NT2/D1 (cell line): ENCODE data around the gene MACF1.

Source experiments
- DNase-seq: peaks from one replicate; pipeline ENCODE4 v3.0.0-alpha.2; 2011; ENCODE audit warnings: low read depth, low spot score
- H3K27me3 ChIP-seq: 2 replicates; pipeline ENCODE4 v1.6.0; 2011; ENCODE audit warnings: mild to moderate bottlenecking; ENCODE audit not compliant: insufficient read length, insufficient read depth
- H3K36me3 ChIP-seq: 2 replicates; pipeline ENCODE4 v1.6.1; 2011; ENCODE audit warnings: mild to moderate bottlenecking, low read length, mixed read lengths; ENCODE audit not compliant: insufficient read depth, insufficient read length
- H3K4me1 ChIP-seq: 2 replicates; pipeline ENCODE4 v1.5.1; 2011; ENCODE audit not compliant: insufficient read depth, insufficient read length
- H3K4me3 ChIP-seq: 2 replicates; pipeline ENCODE4 v1.5.1; 2011; ENCODE audit warnings: low read depth; ENCODE audit not compliant: insufficient read length
- H3K9ac ChIP-seq: 2 replicates; pipeline ENCODE4 v1.6.0; 2011; ENCODE audit warnings: low read depth; ENCODE audit not compliant: insufficient read length
- H3K9me3 ChIP-seq: 2 replicates; pipeline ENCODE4 v1.5.1; 2011; ENCODE audit warnings: mild to moderate bottlenecking, low read length; ENCODE audit not compliant: insufficient read depth
- SUZ12 ChIP-seq: IDR thresholded peaks from 2 replicates; pipeline ENCODE4 v1.6.1; 2011; ENCODE audit not compliant: insufficient read length, insufficient read depth; ENCODE audit errors: extremely low read depth
- YY1 ChIP-seq: IDR thresholded peaks from 2 replicates; pipeline ENCODE4 v1.6.1; 2011; ENCODE audit not compliant: insufficient read length, insufficient read depth
- ZNF274 ChIP-seq: IDR thresholded peaks from 2 replicates; pipeline ENCODE4 v1.6.1; 2011; ENCODE audit warnings: mild to moderate bottlenecking, low read depth, low read length

MACF1 gene

DNA sequence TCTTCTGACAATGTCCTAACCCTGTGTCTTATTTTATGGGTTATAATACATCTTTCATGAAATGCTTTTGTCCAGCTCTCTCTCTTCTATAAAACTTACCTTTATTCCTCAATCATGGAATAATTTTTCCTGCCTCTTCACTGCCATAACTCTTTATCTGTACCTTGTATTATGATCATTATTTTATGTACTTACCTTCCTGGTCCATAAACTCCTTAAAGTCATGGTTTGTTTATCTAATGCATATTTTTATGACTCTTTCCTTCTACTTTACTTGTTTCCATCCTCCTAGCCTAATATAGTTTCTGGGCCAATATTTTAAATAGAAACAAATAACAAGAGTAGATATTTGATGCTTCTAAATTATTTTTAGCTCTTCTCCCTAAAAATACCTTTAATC is 221.1 kb downstream of the MACF1 start:
- Histone ChIP-seq H3K36me3 (peaks cover 83% of the 10 kb centered on the region), H3K4me1 (no peaks in the 10 kb centered on the region)
- TF ChIP-seq ZNF274 (no peak), SUZ12 (no peak), YY1 (no peak)

DNA sequence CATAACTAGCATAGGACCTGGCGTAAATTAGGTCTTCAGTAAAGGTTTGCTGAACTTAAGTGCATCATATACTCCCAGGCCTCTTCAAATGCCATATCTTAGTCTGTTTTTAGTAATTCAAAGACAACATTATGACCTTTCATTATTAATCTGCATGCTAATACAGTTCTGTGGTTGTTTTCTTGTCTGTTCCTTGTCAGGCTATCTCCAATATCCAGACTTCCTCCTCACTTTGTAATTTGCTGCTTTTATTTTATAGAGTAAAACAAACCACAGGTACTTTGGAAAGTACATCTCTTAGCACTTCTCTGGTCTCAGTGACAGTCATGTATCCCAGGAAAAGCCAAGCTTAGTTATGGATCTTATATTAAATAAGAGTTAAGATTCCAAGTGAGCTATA is 221.9 kb downstream of the MACF1 start:
- no peak for DNase-seq
- Histone ChIP-seq H3K36me3 (peaks cover 90% of the 10 kb centered on the region), H3K4me1 (no peaks in the 10 kb centered on the region), H3K4me3 (no peak overlapping the region), H3K9ac (no peak overlapping the region), H3K27me3 (no peaks in the 10 kb centered on the region), H3K9me3 (no peaks in the 10 kb centered on the region)
- TF ChIP-seq YY1 (no peak), SUZ12 (no peak), ZNF274 (no peak)

More for the DNA sequence above, 221.1 kb downstream of the MACF1 start:
- no peaks in the 10 kb centered on the region for H3K9me3 ChIP-seq
- no peaks in the 10 kb centered on the region for H3K27me3 ChIP-seq
- H3K9ac ChIP-seq, result no peak overlapping the region
- no peak for DNase-seq
- no peak overlapping the region for H3K4me3 ChIP-seq

DNA sequence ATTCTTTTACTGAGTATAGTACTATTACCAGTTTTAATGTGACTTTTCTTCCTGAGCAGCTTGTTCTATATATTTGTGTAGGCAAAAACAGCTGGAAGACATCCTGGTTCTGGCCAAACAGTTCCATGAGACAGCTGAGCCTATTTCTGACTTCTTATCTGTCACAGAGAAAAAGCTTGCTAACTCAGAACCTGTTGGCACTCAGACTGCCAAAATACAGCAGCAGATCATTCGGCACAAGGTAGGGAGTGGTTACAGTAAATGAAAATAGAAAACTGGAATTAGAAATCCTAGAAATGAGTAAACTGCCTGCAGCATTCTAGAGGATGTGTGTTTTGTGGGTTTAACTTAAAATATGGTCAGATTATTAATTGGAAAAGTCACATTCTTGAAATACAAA is 222.9 kb downstream of the MACF1 start:
- DNase-seq, result no peak
- H3K4me1 ChIP-seq, result no peaks in the 10 kb centered on the region
- no peak overlapping the region for H3K9ac ChIP-seq
- H3K4me3 ChIP-seq, result no peak overlapping the region
- TF ChIP-seq SUZ12, result no peak
- TF ChIP-seq YY1, result no peak
- TF ChIP-seq ZNF274, result no peak
- H3K9me3 ChIP-seq, result no peaks in the 10 kb centered on the region
- no peaks in the 10 kb centered on the region for H3K27me3 ChIP-seq
- H3K36me3 ChIP-seq, result peaks cover 95% of the 10 kb centered on the region

DNA sequence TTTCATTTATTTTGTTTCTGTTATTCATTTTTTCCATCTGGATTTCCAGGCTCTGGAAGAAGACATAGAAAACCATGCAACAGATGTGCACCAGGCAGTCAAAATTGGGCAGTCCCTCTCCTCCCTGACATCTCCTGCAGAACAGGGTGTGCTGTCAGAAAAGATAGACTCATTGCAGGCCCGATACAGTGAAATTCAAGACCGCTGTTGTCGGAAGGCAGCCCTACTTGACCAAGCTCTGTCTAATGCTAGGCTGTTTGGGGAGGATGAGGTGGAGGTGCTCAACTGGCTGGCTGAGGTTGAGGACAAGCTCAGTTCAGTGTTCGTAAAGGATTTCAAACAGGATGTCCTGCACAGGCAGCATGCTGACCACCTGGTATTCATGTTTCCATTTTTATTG is 223.4 kb downstream of the MACF1 start:
- H3K9ac ChIP-seq, result no peak overlapping the region
- H3K36me3 ChIP-seq, result peaks cover 95% of the 10 kb centered on the region
- H3K27me3 ChIP-seq, result no peaks in the 10 kb centered on the region
- H3K4me1 ChIP-seq, result no peaks in the 10 kb centered on the region
- no peak for DNase-seq
- H3K4me3 ChIP-seq, result no peak overlapping the region
- H3K9me3 ChIP-seq, result no peaks in the 10 kb centered on the region
- no peak for TF ChIP-seq ZNF274
- TF ChIP-seq YY1, result no peak
- TF ChIP-seq SUZ12, result no peak

DNA sequence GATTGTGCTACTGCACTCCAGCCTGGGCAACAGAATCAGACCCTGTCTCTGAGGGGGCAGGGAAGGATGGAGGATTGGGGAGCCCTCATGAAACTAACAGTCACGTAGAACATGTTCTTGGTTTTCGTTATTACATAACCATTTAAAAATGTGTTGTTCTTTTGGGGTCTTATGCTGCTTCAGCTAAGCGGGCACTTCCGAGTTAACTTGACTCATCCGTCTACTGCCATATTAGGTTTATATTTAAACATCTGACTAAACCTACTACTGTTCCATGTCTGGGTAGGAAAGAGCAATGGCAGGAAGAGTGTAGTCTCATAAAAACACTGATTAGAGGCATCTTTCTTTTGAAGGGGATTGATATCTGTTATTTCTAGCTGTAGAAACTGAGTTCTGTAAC is 227.4 kb downstream of the MACF1 start:
- Histone ChIP-seq H3K27me3 (no peaks in the 10 kb centered on the region), H3K4me1 (no peaks in the 10 kb centered on the region), H3K4me3 (no peak overlapping the region), H3K9ac (no peak overlapping the region), H3K9me3 (no peaks in the 10 kb centered on the region), H3K36me3 (peaks cover 100% of the 10 kb centered on the region)
- no peak for DNase-seq
- TF ChIP-seq SUZ12, result no peak
- no peak for TF ChIP-seq YY1
- TF ChIP-seq ZNF274, result no peak

DNA sequence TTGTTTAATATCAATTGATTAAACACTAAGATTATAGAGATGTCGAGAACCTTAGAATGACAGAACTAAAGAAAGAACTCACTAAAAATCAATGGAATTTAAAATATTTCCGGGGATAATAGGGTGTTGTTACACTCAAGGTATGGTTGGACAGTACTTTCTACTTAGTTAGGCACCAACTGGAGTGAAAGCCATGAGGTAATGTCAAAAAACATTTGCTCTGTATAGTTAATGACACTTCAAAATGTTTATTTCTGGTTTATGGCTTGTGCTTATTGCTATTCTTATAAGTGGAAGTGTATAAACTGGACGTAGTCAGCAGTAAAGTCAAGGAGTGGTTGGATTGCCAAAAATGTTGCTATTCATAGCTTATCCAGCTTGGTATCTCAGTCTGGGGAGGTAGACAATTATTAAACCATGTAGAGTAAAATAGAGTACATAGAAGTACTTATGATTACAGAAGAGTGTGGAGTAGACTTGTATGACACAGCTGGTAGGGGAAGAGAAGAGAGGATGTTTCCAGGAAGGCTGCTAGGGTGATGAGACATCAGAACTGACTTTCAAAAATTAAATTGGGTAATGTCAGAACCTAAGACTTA is 230.4 kb downstream of the MACF1 start:
- Histone ChIP-seq H3K27me3 (no peaks in the 10 kb centered on the region), H3K9me3 (no peaks in the 10 kb centered on the region), H3K36me3 (peaks cover 95% of the 10 kb centered on the region), H3K4me1 (no peaks in the 10 kb centered on the region), H3K4me3 (no peak overlapping the region), H3K9ac (no peak overlapping the region)
- no peak for DNase-seq
- TF ChIP-seq SUZ12 (no peak), ZNF274 (no peak), YY1 (no peak)

DNA sequence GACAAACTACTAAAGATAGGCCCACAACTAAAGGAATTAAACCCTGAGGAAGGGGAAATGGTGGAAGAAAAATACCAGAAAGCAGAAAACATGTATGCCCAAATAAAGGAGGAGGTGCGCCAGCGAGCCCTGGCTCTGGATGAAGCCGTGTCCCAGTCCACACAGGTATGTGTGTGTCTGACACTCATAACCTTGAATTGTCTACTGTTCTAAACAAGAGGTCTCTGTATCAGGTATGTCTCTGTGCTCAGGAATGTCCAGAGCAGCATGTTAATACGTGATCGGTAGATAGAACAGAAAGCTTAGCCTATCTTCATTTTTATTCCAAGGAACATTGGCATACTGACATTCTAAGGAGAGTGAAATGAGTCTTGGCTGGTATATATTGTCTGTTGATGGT is 231.1 kb downstream of the MACF1 start:
- Histone ChIP-seq H3K9me3 (no peaks in the 10 kb centered on the region), H3K27me3 (no peaks in the 10 kb centered on the region), H3K36me3 (peaks cover 95% of the 10 kb centered on the region), H3K4me3 (no peak overlapping the region), H3K4me1 (no peaks in the 10 kb centered on the region), H3K9ac (no peak overlapping the region)
- no peak for DNase-seq
- TF ChIP-seq SUZ12 (no peak), ZNF274 (no peak), YY1 (no peak)

DNA sequence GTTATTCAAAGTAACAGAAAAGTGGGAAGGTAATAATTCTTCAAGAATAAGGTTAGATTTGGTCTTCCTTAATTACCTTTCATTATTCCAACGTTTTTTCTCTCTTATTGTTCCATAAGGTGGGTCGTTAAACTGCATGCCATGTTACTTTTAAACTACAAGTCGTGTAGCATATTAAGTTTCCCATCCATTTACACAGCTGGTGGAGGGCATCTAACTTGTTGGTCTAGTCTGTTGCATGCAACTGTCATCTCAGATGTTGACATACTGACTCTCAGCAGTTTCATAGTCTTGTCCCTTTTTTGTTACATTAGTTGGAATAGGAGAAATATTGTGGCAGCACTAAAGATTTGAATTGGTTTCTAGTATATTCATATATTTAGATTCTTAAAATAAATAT is 232.3 kb downstream of the MACF1 start:
- Histone ChIP-seq H3K4me3 (no peak overlapping the region), H3K9ac (no peak overlapping the region), H3K4me1 (no peaks in the 10 kb centered on the region), H3K36me3 (peaks cover 95% of the 10 kb centered on the region), H3K27me3 (no peaks in the 10 kb centered on the region), H3K9me3 (no peaks in the 10 kb centered on the region)
- DNase-seq, result no peak
- TF ChIP-seq SUZ12 (no peak), YY1 (no peak), ZNF274 (no peak)
